Type B pancreatic cell (in vitro differentiated cells): ENCODE results near the gene GALNT12. TPM values are rescaled to one million over a fixed set of nuclear protein-coding genes. Genes with fewer than 3 reads are reported as not detected.

Source experiments
- DNase-seq: peaks from one replicate; pipeline ENCODE4 v3.0.0; 2021; ENCODE audit warnings: mixed read lengths; ENCODE audit not compliant: unreplicated experiment; ENCODE audit errors: extremely low spot score
- H3K27ac Mint-ChIP-seq: 2 replicates; pipeline ENCODE4 v1.8.0; 2021; ENCODE audit warnings: mild to moderate bottlenecking, mixed read lengths
- H3K27me3 Mint-ChIP-seq: 2 replicates; pipeline ENCODE4 v1.8.0; 2021; ENCODE audit warnings: mixed read lengths
- H3K36me3 Mint-ChIP-seq: 2 replicates; pipeline ENCODE4 v1.8.0; 2021; ENCODE audit warnings: mixed read lengths
- H3K4me1 Mint-ChIP-seq: one replicate; pipeline ENCODE4 v1.8.0; 2021; ENCODE audit warnings: mixed read lengths; ENCODE audit not compliant: unreplicated experiment
- H3K4me3 Mint-ChIP-seq: 2 replicates; pipeline ENCODE4 v1.8.0; 2021; ENCODE audit warnings: mild to moderate bottlenecking, mixed read lengths
- H3K9me3 Mint-ChIP-seq: 2 replicates; pipeline ENCODE4 v1.8.0; 2021; ENCODE audit warnings: mixed read lengths
- total RNA-seq: library from RNA; stranded (reverse); gene quantifications from 2 replicates; pipeline ENCODE4 v1.2.1, GENCODE V29; 2021; ENCODE audit warnings: low replicate concordance
- TF ChIP-seq, protein P1 (sequence below): fragments of 200-600 bp; sonication (generic); conservative IDR thresholded peaks from 2 replicates; pipeline ENCODE4 v1.5.0; 2021; ENCODE audit warnings: antibody characterized with exemption, mild to moderate bottlenecking

Gene GALNT12
- total RNA-seq, 1 donor from 2014 or later, result 25.8 TPM

DNA sequence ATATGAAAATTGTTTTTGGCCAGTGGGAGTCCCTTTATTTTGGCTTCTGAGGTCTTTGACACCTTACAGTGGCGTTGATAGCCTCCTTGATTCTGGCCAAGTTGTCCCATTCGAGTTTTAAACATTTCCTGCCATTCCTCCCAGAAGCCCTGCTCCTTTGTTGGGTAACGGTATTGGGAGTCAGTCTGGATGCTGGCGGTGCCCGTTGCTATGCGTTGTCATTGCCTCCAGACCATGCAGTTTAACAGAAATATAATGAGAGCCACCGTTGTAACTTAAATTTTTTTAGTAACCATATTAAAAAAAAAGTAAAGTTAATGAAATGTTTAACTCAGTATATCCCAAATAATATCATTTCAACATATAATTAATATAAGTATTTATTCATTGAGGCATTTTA, 35.0 kb downstream of the GALNT12 start:
- Mint-ChIP-seq H3K4me1 (no peaks in the 10 kb centered on the region), H3K27ac (no peak overlapping the region)

DNA sequence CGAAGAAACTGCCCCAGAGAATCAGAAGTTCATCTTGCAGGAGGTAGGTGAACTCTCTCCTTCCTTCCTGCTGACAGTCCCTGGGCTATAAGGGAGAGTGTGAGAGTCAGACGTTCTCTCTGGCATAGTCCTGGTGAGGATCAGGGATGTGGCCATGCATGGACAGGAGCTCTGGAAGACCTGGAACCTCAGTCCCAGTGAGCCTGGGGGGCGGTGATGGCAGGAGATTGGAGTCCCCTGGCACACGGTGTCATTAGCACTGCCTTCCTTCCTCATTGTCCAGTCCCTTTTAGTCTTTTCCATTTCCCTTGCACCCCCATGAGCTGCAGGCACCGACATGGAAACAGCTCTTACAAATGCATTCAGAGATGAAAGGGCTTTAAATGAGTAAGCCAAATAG, 38.6 kb downstream of the GALNT12 start:
- Mint-ChIP-seq H3K36me3 (no peaks in the 10 kb centered on the region), H3K27ac (no peak overlapping the region), H3K9me3 (no peaks in the 10 kb centered on the region), H3K4me1 (peaks cover 17% of the 10 kb centered on the region), H3K4me3 (no peak overlapping the region), H3K27me3 (no peaks in the 10 kb centered on the region)
- no peak for DNase-seq
- TF ChIP-seq, protein P1, sequence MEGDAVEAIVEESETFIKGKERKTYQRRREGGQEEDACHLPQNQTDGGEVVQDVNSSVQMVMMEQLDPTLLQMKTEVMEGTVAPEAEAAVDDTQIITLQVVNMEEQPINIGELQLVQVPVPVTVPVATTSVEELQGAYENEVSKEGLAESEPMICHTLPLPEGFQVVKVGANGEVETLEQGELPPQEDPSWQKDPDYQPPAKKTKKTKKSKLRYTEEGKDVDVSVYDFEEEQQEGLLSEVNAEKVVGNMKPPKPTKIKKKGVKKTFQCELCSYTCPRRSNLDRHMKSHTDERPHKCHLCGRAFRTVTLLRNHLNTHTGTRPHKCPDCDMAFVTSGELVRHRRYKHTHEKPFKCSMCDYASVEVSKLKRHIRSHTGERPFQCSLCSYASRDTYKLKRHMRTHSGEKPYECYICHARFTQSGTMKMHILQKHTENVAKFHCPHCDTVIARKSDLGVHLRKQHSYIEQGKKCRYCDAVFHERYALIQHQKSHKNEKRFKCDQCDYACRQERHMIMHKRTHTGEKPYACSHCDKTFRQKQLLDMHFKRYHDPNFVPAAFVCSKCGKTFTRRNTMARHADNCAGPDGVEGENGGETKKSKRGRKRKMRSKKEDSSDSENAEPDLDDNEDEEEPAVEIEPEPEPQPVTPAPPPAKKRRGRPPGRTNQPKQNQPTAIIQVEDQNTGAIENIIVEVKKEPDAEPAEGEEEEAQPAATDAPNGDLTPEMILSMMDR, result no peak

More for the DNA sequence above, 35.0 kb downstream of the GALNT12 start:
- Mint-ChIP-seq H3K36me3 (peaks cover 3% of the 10 kb centered on the region), H3K27me3 (no peaks in the 10 kb centered on the region), H3K9me3 (no peaks in the 10 kb centered on the region), H3K4me3 (no peak overlapping the region)
- no peak for DNase-seq
- TF ChIP-seq, protein P1, result no peak

DNA sequence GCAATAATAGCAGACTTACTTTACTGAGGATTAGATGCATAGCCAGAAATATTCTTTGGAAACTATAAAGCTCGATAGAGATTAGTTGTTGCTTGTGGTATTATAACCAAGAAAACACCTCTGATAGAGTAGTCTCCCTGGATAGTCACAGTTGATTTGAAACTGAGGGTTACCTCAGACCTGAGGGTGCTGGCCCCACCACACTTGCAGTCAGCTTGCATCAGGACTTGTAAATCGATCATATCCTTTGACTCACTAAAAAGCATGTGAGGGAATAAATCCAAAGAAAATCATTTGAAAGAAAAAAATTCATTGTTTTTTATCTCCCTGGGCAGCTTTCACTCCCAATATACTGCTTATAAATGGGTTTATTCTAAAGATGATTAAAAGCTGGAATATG, 39.4 kb downstream of the GALNT12 start:
- Mint-ChIP-seq H3K27me3 (no peaks in the 10 kb centered on the region), H3K4me3 (no peak overlapping the region), H3K4me1 (peaks cover 17% of the 10 kb centered on the region), H3K27ac (no peak overlapping the region), H3K36me3 (no peaks in the 10 kb centered on the region), H3K9me3 (no peaks in the 10 kb centered on the region)
- TF ChIP-seq, protein P1, result no peak
- no peak for DNase-seq

DNA sequence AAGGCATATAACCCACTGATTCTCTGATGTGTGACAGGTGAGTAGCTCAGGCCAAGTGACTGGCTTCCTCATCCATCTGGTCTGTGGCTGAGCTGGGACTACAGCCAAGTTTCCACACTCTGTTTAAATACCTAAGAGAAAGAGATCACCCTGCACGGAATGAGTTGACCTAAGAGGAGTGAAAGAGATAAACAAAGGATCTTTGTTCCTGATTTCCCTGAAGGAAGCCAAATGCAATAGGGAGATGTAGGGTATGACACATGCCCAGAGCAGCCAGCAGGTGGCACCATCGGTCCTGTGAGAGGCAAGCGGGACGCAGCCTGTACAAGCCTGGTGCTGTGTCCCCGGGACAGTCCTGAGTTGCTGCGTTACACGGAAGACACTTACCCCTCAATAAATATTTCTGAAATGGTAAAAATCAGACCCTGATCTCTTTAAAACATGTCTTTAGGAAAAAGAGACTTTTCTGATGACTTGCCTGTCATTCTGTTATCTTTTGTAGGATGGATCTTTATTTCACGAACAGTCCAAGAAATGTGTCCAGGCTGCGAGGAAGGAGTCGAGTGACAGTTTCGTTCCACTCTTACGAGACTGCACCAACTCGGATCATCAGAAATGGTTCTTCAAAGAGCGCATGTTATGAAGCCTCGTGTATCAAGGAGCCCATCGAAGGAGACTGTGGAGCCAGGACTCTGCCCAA, 41.1 kb downstream of the GALNT12 start:
- peak overlapping the region; percentile 35 for H3K27ac Mint-ChIP-seq
- no peaks in the 10 kb centered on the region for H3K9me3 Mint-ChIP-seq
- TF ChIP-seq, protein P1, result peak; percentile 98
- no peaks in the 10 kb centered on the region for H3K36me3 Mint-ChIP-seq
- DNase-seq, result peak; percentile 86
- peak overlapping the region; percentile 49 for H3K4me3 Mint-ChIP-seq
- peaks cover 17% of the 10 kb centered on the region for H3K4me1 Mint-ChIP-seq
- no peaks in the 10 kb centered on the region for H3K27me3 Mint-ChIP-seq

DNA sequence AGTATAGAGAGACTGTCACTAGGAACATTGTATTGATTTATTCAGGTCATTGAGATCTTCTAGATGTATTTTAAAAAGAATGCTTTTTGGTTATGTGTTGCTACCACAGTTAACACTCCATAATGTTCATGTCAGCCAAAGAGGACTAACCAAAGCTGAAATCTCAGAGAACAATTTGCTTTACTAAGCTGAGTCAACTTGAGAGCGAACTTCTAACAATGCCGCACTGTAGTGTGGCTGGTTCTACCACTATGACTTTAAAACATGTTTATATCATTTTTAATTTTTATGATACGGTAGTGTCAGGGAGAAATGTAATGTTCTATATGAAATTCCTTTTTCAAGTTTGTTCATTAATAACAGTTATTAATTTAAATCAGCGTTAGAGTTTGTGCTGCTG, 42.1 kb downstream of the GALNT12 start:
- H3K4me3 Mint-ChIP-seq, result no peak overlapping the region
- H3K9me3 Mint-ChIP-seq, result no peaks in the 10 kb centered on the region
- no peaks in the 10 kb centered on the region for H3K27me3 Mint-ChIP-seq
- no peak for DNase-seq
- no peak overlapping the region for H3K27ac Mint-ChIP-seq
- no peaks in the 10 kb centered on the region for H3K36me3 Mint-ChIP-seq
- TF ChIP-seq, protein P1, result no peak
- peaks cover 17% of the 10 kb centered on the region for H3K4me1 Mint-ChIP-seq
